GM12873 (cell line): ENCODE data around the gene PKIG.

Experiments
- CTCF ChIP-seq: IDR thresholded peaks from 2 replicates; pipeline ENCODE4 v1.5.1; 2012; ENCODE audit warnings: low read depth, mild to moderate bottlenecking, moderate library complexity, low read length, control low read depth; ENCODE audit not compliant: insufficient read depth; ENCODE audit errors: missing control alignments

The PKIG gene

DNA sequence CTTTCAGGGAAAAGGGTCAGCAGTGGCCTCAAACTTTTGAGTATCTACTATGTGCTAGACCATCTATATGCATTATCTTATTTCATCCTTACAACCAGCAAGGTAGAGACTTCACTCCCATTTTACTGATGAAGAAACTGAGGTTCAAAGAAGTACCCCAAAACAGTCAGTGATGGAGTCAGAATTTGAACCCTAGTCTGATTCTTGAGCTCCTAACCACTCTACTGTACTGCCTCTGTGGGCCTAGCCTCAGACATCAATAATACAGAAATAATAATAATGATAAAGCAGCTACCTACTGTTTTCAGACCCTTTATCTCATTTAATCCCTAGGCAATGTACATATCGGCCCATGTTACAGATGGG, 60.8 kb downstream of the PKIG start:
- TF ChIP-seq CTCF = no peak

GRCh38 chr20:44643596-44644229, 61.3 kb downstream of the PKIG start:
- TF ChIP-seq CTCF = no peak

DNA sequence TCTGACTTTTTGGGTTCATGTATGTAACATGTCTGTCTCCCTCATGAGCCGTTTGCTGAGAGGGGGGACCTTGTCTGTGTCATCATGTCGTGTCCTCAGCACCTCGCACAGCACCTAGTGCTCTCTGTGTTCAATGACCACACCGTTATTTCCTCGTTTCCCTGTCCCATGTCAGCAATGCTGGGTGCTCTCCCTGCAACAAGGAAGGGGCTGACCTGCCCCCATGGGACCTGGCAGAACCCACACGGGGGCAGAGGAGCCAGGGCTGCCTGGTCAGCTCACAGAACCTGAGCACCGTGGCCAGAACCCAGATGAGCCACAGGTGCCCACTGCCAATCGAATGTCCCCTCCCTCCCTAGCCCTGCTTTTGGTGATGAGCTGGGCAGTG, 61.8 kb downstream of the PKIG start:
- no peak for TF ChIP-seq CTCF

GRCh38 chr20:44644667-44645131, 62.3 kb downstream of the PKIG start:
- TF ChIP-seq CTCF = no peak

DNA sequence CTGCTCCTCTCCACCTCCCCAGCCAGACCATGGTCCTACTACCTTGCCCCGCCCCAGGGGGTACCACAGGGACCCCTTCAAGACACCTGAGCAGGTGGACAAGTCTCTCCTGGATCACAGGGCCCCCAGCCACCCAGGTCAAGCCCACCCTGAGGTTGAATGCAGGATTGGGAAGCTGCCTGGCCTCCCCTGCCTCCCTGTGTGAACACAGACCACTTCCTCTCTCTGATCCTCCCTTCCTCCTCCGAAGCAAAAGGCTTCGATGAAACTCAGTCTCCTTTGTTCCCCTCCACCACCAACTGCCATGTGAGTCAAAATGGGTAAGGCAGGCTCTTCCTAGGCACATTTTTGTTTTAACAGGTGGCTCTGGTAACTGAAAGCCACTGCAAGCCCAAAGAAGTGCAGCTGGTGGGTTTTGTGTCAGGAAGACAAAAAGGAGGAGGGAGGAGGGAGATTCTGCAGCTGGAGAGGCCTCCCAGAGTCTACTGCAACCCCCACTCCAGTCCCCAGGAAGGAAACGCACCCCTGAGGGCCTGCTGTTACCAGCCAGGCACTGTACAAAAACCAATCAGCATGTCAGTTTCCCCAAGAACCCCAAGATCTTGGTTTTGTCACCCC, 63.8 kb downstream of the PKIG start:
- no peak for TF ChIP-seq CTCF

DNA sequence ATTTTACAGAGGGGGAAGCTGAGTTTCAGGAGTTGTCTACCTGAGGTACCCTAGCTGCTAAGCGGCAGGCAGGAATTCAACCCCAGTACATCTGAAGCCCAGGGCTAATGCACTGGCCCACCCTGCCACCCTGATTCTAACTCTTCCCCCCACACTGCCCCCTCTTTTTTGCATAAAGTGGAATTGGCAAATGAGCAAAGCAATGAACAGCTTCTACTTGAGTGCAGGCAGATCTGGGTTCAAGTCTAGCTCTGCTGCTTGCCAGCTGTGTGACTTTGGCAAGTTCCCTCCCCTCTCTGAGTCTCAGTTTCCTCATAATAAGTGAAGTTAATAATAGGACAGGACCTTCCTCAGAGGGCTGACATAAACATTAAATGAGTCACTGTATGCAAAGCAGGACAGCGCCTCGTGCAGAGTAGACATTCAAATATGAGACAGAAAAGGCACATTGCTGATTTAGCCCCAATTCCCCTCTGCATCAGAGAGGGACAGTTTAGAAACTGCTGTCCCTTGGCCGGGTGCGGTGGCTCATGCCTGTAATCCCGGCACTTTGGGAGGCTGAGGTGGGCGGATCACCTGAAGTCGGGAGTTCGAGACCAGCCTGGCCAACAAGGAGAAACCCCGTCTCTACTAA, 64.4 kb downstream of the PKIG start:
- no peak for TF ChIP-seq CTCF

- TF ChIP-seq CTCF = peak; percentile 22
These were observed 65.7 kb downstream of the PKIG start for GRCh38 chr20:44648068-44648467.
